Mesangial cell (primary cell): ENCODE data around the gene SLC12A6. TPM values are rescaled to one million over a fixed set of nuclear protein-coding genes. Genes with fewer than 3 reads are reported as not detected.

Experiments used
- total RNA-seq: library from RNA; depleted of rRNA; stranded (reverse); fragments of >200 nt; gene quantifications from 2 replicates; pipeline ENCODE4 v1.2.3, GENCODE V29; 2015

Gene SLC12A6
- 7.0 and 15.7 TPM in 2 replicates for total RNA-seq

DNA sequence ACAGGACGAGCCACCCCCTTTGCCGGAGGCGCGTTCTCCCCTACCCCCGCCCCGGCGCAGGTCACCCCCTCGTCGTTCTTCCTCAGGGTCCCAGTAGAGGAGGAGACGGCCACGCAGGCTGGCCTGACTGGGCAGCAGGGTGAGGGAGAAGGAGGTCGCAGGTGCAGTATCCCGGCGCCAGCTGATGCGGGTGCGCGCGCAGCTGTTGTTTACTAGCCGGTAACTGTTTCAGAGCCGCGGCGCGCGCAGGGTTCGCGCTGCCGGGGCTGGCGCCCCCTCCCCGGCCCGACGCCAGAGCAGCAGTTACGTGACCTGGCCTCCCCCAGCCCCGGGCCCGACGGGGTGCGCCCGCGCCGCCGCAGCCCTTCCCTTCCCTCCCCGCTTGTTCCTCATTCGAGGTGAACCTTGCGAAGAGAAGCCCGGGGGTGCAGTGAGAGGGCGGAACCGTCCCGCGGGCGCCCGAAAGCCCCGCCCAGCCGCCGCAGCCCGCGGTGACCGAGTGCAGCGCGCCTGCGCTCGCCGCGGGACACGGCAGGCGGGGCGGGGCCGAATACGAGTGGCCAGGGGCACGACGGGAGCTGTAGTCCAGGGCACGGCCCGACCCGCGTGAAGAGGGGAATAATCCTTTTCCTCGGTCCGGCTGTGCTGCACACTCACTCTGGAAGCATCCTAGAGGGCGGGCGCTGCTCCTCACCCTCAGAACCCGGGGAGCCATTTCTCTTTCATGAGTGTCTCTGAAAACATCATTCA, at the start of gene SLC12A6:
TSS of gene SLC12A6 (minus strand) at position 225 of the 750 bp plus-strand sequence. CDS start 1,101 bp downstream, outside the sequence.

DNA sequence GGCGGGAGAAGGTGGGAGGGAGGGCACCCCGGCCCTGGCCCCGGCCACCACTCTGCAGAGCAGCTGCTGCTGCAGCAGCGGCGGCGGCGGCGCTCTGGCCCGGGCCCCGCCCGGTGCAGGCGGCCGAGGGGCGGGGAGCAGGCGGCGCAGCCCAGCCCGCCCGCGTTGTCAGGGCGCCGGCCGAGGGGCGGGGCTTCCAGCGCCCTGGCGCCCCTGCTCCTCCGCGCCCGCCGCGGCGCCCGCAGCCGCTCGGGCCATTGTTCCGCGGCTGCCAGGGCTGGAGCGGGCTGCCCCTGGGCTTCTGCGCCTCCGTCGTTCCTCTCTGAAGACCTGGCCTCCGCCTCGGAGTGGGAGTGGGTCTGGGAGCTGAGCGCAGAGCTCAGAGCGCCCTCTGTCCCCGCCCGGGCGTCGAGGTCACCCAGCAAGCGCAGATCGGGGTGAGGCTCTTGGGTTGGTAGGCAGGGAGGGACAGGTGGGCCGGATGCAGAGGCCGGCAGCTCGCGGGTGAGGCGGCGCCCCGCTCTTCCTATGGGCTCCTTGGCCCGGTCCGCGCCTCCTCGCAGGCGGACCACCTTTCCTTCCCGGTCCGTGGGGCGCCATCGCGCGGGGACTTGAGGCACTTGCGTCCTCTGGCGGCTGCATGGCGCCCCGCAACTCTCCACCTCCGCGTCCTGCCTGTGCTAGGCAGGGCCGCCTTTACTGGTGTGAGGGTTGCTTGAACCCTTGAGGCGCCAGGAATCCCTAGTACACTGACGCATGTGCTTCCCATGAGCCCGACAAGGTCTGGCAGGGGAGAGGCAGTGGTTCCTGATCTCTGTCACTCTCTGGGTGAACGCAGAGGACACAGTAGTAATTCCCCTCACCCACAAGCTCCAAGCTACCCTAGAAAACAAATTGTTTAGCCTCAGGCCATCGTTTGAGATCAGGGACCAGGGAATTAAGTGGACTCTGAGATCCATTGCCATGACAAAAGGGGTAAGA, 29.8 kb upstream of the SLC12A6 start, which contains the start of gene LPCAT4:
TSS of gene LPCAT4 (minus strand) at position 96 of the 981 bp plus-strand sequence. CDS start 96 bp downstream, outside the sequence.

DNA sequence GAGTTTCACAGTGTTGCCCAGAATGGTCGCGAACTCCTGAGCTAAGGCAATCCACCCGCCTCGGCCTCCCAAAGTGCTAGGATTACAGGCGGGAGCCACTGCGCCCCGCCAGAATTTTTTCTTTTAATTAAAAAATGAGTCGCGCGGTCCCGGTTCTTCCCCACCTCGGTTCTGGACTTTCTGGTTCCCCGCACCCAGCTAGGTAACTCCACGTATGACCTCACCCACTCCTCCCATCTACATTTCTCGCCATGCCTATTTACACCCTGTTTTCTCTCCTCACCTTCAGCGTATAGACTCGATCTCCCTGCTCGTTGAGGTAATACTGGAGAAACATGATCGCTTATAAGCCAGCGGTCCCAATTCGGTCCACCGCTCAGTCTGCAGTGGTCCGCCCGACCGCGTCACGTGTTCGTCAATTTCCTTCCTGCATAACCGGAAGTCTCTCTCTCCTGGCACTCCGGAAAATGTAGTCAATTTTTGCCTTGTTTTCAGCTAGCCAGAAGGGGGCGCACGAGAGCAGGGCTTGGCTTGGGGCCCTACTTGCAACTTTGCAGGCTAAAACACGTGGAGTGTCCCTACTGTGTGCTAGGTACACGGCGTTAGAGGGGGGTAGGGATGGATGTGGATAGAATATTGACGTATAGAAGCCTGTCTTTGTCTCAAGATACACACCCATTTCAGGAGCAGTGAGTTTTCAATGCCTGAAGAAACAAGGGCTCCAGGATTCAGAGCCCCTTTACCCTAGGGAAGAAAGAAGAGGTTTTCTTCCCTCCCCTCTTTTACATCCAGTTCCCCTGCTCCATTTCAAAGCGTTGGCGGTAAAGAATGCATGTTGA, 5.4 kb upstream of the SLC12A6 start, which contains the start of the genes NOP10 and NUTM1:
TSS of gene NOP10 (minus strand) at position 400 of the 839 bp plus-strand sequence. CDS start at position 337, 63 bp downstream.
TSS of gene NUTM1 (plus strand) at position 579 of the 839 bp plus-strand sequence. CDS start 382 bp downstream, outside the sequence.

DNA sequence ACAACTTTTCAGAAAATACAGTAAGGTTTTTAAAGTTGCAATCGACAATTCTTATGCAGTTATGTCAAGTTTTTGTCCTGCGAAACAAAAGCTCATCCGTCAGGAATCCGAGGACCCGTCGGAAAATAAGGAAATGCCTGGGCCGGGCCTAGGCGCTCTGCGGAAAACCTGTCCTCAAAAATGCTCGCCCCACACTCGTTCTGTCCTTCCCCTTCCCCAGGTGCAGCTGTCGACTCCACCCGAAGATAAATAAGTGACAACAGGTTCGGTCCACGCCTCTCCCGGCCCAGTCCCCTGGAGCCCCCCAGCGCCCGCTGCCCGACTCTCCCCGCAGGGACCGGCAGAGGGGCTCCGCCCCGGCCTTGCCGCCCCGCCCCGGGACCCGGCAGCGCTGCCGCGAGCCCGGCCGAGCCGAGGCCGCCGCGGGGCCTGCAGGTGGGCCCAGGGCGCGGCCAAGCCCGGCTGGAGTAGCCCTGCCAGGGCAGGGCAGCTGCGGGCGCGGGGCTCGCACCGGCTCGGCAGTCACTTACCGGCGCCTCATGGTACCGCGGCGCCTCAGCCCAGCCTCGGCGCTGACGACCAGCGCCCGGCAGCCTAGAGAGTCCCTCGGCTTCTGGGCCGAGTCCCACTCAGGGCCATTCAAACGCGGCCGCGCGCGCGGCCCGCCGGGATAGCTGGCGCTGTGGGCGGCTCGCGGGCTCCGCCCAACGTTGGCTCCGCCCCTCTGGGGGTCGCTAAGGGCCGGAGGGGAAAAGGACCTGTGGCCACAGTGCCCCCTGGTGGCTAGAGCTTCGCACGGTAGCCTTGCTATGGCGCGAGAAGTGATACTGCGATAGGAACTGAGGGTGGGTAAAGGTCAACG, 127.9 kb downstream of the SLC12A6 start, which contains the start of gene KATNBL1:
TSS of gene KATNBL1 (minus strand) at position 676 of the 862 bp plus-strand sequence. CDS start 46,420 bp downstream, outside the sequence.

Other genes with a start within 250 kb of the SLC12A6 start
- gene EMC7, start 235.9 kb downstream of the SLC12A6 start, total RNA-seq, result 44.0 and 46.4 TPM in 2 replicates
- gene PGBD4, start 235.7 kb downstream of the SLC12A6 start, total RNA-seq, result 0.33 and 1.0 TPM in 2 replicates
- gene KATNBL1, start 127.7 kb downstream of the SLC12A6 start, total RNA-seq, result 20.2 and 28.7 TPM in 2 replicates
- 140 and 143 TPM in 2 replicates for gene EMC4, start 112.8 kb downstream of the SLC12A6 start, total RNA-seq
- gene NOP10, start 5.4 kb upstream of the SLC12A6 start, total RNA-seq, result 201 and 295 TPM in 2 replicates
- not detected in 2 replicates for gene NUTM1, start 5.5 kb upstream of the SLC12A6 start, total RNA-seq
- gene LPCAT4, start 29.4 kb upstream of the SLC12A6 start, total RNA-seq, result 17.6 and 23.5 TPM in 2 replicates
- gene GOLGA8A, start 100.0 kb upstream of the SLC12A6 start, total RNA-seq, result 2.9 and 7.0 TPM in 2 replicates
- gene GOLGA8B, start 245.9 kb upstream of the SLC12A6 start, total RNA-seq, result 8.3 and 25.5 TPM in 2 replicates